ENCODE results near the gene TRIM44. TPM values are rescaled to one million over a fixed set of nuclear protein-coding genes. Genes with fewer than 3 reads are reported as not detected.

Gene TRIM44
- total and polyA plus RNA-seq, 10 of the 15 experiments (the other 5 are each of a cell fraction or from before 2014, with no cell fraction given) = 6.7 to 93.0 (median 27.6) TPM

- TF ChIP-seq NFYB (IDR thresholded peaks at IDR 0.05; ENCODE audit: insufficient read depth, low read depth, low read length) = no peak
- TF ChIP-seq RFX5 (IDR thresholded peaks at IDR 0.05; ENCODE audit: low read depth, low read length) = no peak
- TF ChIP-seq, protein P1, sequence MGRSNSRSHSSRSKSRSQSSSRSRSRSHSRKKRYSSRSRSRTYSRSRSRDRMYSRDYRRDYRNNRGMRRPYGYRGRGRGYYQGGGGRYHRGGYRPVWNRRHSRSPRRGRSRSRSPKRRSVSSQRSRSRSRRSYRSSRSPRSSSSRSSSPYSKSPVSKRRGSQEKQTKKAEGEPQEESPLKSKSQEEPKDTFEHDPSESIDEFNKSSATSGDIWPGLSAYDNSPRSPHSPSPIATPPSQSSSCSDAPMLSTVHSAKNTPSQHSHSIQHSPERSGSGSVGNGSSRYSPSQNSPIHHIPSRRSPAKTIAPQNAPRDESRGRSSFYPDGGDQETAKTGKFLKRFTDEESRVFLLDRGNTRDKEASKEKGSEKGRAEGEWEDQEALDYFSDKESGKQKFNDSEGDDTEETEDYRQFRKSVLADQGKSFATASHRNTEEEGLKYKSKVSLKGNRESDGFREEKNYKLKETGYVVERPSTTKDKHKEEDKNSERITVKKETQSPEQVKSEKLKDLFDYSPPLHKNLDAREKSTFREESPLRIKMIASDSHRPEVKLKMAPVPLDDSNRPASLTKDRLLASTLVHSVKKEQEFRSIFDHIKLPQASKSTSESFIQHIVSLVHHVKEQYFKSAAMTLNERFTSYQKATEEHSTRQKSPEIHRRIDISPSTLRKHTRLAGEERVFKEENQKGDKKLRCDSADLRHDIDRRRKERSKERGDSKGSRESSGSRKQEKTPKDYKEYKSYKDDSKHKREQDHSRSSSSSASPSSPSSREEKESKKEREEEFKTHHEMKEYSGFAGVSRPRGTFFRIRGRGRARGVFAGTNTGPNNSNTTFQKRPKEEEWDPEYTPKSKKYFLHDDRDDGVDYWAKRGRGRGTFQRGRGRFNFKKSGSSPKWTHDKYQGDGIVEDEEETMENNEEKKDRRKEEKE (IDR thresholded peaks at IDR 0.05) = no peak
- no peak for TF ChIP-seq MEF2B (IDR thresholded peaks at IDR 0.05; ENCODE audit: partially characterized antibody, poor library complexity, severe bottlenecking)
- TF ChIP-seq RELB (IDR thresholded peaks at IDR 0.05; ENCODE audit: low read depth) = no peak
Observed at GRCh38 chr11:35798423-35798822, 135.8 kb downstream of the TRIM44 start (continued).

DNA sequence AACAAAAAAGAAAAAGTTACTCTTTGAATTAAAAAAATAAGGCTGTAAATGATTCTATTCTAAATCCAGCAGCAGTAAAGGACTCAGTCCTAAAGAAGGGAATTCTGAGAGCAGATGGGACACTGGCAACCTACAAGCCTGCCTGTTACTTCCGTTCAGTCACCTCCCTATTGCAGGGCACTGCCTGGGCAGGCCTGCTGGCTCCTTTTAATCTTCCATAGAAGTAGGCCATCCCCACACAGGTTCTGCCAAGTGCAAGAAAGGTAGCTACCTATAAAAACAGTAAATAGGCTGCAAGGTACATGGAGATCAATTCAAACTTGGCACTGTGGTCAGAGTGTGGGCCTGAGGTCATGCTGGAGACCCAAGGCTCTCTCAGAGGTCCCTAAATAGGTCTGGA, 136.4 kb downstream of the TRIM44 start:
- Histone ChIP-seq H3K27ac (ENCODE audit: control insufficient read depth, insufficient read depth) (no peak overlapping the region), H3K4me1 (ENCODE audit: control insufficient read depth, insufficient read depth, low read length) (peaks cover 4% of the 10 kb centered on the region), H3K79me2 (ENCODE audit: control insufficient read depth, insufficient read depth, low read length) (no peaks in the 10 kb centered on the region), H3K9ac (ENCODE audit: control insufficient read depth, insufficient read depth, low read length) (no peak overlapping the region), H3K4me2 (ENCODE audit: control insufficient read depth, insufficient read depth) (no peak overlapping the region), H3K4me3 (no peak overlapping the region), H2AFZ (ENCODE audit: control insufficient read depth, low read depth, low read length) (no peak overlapping the region), H4K20me1 (ENCODE audit: control insufficient read depth, insufficient read depth) (no peaks in the 10 kb centered on the region; the same call in 1 of the 2 replicates), H3K27me3 (replicated peaks in 1 of 2; ENCODE audit: control insufficient read depth in 2 of 2, insufficient read depth in 2 of 2, low read length in 1 of 2) (no peaks in the 10 kb centered on the region), H3K9me3 (replicated peaks; ENCODE audit: control insufficient read depth, insufficient read depth, low read length) (no peaks in the 10 kb centered on the region; the same call in 1 of the 3 replicates), H3K36me3 (ENCODE audit: control insufficient read depth in 2 of 2, insufficient read depth in 2 of 2, low read length in 1 of 2) (no peaks in the 10 kb centered on the region; a peak in 2 of 4 replicates)
- intact Hi-C loops (cut with micrococcal nuclease; ENCODE audit: unreplicated experiment) (no loop called here), in situ Hi-C loops (cut with MboI) (no loop called here)
- DNase-seq (ENCODE audit: low read depth, low spot score) (no peak), ATAC-seq (no peak), FAIRE-seq (no peak)
- ChIA-PET CTCF (interaction anchor here (2.4 kb wide), 1 partner anchor 23 kb away, joined by 15 read pairs; no protein-coding TSS in a partner anchor), SMC1A (ENCODE audit: uncharacterized antibody, unreplicated experiment) (interaction anchor here (1.0 kb wide), 1 partner anchor 15 kb away, joined by 3 read pairs; no protein-coding TSS in a partner anchor), POLR2A (interaction anchor here (1.3 kb wide), 1 partner anchor 13 kb away, joined by 3 read pairs; no protein-coding TSS in a partner anchor), RAD21 (ENCODE audit: unreplicated experiment) (interaction anchor here (1.4 to 1.8 kb wide), 3 partner anchors 14 to 85 kb away, joined by 3 to 6 read pairs (median 4); no protein-coding TSS in a partner anchor)
- BruUV-seq (replicated peaks) = no TSS peak
- WGBS (ENCODE audit: insufficient coverage, insufficient replicate concordance, low lambda C conversion rate, missing lambda C conversion rate) = 90% methylated on average over 1 of the region's 1 CpG
- TF ChIP-seq SMARCA5 (IDR thresholded peaks at IDR 0.05) (no peak), JUND (IDR thresholded peaks at IDR 0.05; ENCODE audit: low read depth, low read length) (no peak), PML (IDR thresholded peaks at IDR 0.05; ENCODE audit: low read length) (no peak), EGR1 (IDR thresholded peaks at IDR 0.05; ENCODE audit: borderline replicate concordance in 1 of 2, low read depth in 2 of 2, low read length in 2 of 2) (no peak), RUNX3 (IDR thresholded peaks at IDR 0.05; ENCODE audit: low read length) (no peak), BACH1 (IDR thresholded peaks at IDR 0.05; ENCODE audit: borderline replicate concordance) (no peak), PRDM15 (CRISPR knock-in tag; IDR thresholded peaks at IDR 0.05) (no peak)
